K562 (cell line): ENCODE measurements around the gene CEP170. TPM values are rescaled to one million over a fixed set of nuclear protein-coding genes. Genes with fewer than 3 reads are reported as not detected.
A peak's percentile ranks its signal among the peaks of the same experiment; 100 is the strongest.

Experiments
- HEY1 ChIP-seq: fragments of 250-450 bp; sonication (Bioruptor Pico); IDR thresholded peaks from 2 replicates; pipeline ENCODE4 v1.5.0; 2020; ENCODE audit warnings: mild to moderate bottlenecking, moderate library complexity, borderline replicate concordance
- NUFIP1 ChIP-seq: fragments of 450-650 bp; IDR thresholded peaks from 2 replicates; pipeline ENCODE4 v1.6.1; 2018; ENCODE audit not compliant: partially characterized antibody
- SMARCB1 ChIP-seq: IDR thresholded peaks from 2 replicates; pipeline ENCODE4 v1.6.1; 2011; ENCODE audit warnings: improper control_type of control experiment, low read depth; ENCODE audit not compliant: insufficient read length
- SRSF1 ChIP-seq: fragments of 200-400 bp; formaldehyde crosslinking; IDR thresholded peaks from 2 replicates; pipeline ENCODE4 v1.6.1; 2017; ENCODE audit warnings: mild to moderate bottlenecking, low read depth, low read length, moderate library complexity
- TAF1 ChIP-seq: IDR thresholded peaks from 2 replicates; pipeline ENCODE4 v1.6.1; 2011; ENCODE audit warnings: mild to moderate bottlenecking, low read length, moderate library complexity; ENCODE audit not compliant: insufficient read depth, control insufficient read depth, severe bottlenecking; ENCODE audit errors: extremely low read depth
- TEAD1 ChIP-seq, 2 experiments: fragments of 450-650 bp in 1 of 2; sonication (generic) in 1 of 2; formaldehyde crosslinking; IDR thresholded peaks; 2 replicates each; pipeline versions ENCODE4 v1.4.0 to v1.8.0; 2020 to 2022; ENCODE audit warnings: mild to moderate bottlenecking in 2 of 2, missing genetic modification reagents in 1 of 2
- TEAD2 ChIP-seq: fragments of 450-650 bp; IDR thresholded peaks from 2 replicates; pipeline ENCODE4 v1.6.1; 2016; ENCODE audit warnings: missing genetic modification characterization, control low read depth, missing compliant biosample characterization
- ZNF324 ChIP-seq: fragments of 250-450 bp; sonication (Bioruptor Pico); IDR thresholded peaks from 2 replicates; pipeline ENCODE4 v1.4.0; 2020; ENCODE audit warnings: mild to moderate bottlenecking
- ZNF436 ChIP-seq: fragments of 250-450, 450-650 bp; sonication (Bioruptor Pico); formaldehyde crosslinking; IDR thresholded peaks from 2 replicates; pipeline ENCODE4 v1.7.0; 2020; ENCODE audit warnings: mild to moderate bottlenecking
- ZNF586 ChIP-seq: fragments of 450-650 bp; formaldehyde crosslinking; conservative IDR thresholded peaks from 2 replicates; pipeline ENCODE4 v1.4.0; 2020; ENCODE audit warnings: mild to moderate bottlenecking, moderate library complexity
- polyA plus RNA-seq, 8 experiments: library from polyadenylated mRNA; depleted of rRNA in 4 of 8; stranded (reverse) in 5 of 8; unstranded in 3 of 8; fragments of >200 nt; fragmentation: Nextera tagmentation in 2 of 8; fragmentation: Illumina TruSeq in 1 of 8; extraction: Ambion mirVana in 2 of 8; extraction: Trizol in 1 of 8; gene quantifications; 2 replicates each; pipeline versions ENCODE4 v1.2.1 to v1.2.3, GENCODE V29; 2011 to 2014; ENCODE audit warnings: inconsistent platforms in 1 of 8, missing spikeins in 1 of 8
- total RNA-seq, 7 experiments: library from RNA; depleted of rRNA in 6 of 7; stranded (reverse); fragments of >200 nt in 6 of 7; fragmentation: Illumina TruSeq in 2 of 7; extraction: Trizol in 2 of 7; gene quantifications; 2 replicates each; pipeline versions ENCODE4 v1.2.1 to v1.2.3, GENCODE V29; 2011 to 2021; ENCODE audit warnings: low replicate concordance in 1 of 7
- TF ChIP-seq, protein P1 (sequence below), 2 experiments: fragments of 150-350 bp in 1 of 2; IDR thresholded peaks; 2 replicates each; pipeline ENCODE4 v1.6.1; 2012 to 2016; ENCODE audit warnings: low read depth in 2 of 2, low read length in 2 of 2, mild to moderate bottlenecking in 1 of 2, moderate library complexity in 1 of 2
- TF ChIP-seq, protein P2 (sequence below): fragments of 250-450 bp; sonication (Bioruptor Pico); IDR thresholded peaks from 2 replicates; pipeline ENCODE4 v1.5.0; 2020; ENCODE audit warnings: mild to moderate bottlenecking, borderline replicate concordance
- TF ChIP-seq, protein P3 (sequence below): fragments of 250-450 bp; sonication (Bioruptor Pico); IDR thresholded peaks from 2 replicates; pipeline ENCODE4 v1.5.0; 2021; ENCODE audit warnings: mild to moderate bottlenecking, moderate library complexity
- TF ChIP-seq, protein P4 (sequence below): fragments of 250-450 bp; sonication (Bioruptor Pico); IDR thresholded peaks from 2 replicates; pipeline ENCODE4 v1.8.0; 2022; ENCODE audit warnings: inconsistent platforms, mild to moderate bottlenecking, moderate library complexity, borderline replicate concordance

CEP170 gene
- total and polyA plus RNA-seq, 9 of the 15 experiments (the other 6 are each of a cell fraction or from before 2014, with no cell fraction given) = 22.6 to 110 (median 68.5) TPM

DNA sequence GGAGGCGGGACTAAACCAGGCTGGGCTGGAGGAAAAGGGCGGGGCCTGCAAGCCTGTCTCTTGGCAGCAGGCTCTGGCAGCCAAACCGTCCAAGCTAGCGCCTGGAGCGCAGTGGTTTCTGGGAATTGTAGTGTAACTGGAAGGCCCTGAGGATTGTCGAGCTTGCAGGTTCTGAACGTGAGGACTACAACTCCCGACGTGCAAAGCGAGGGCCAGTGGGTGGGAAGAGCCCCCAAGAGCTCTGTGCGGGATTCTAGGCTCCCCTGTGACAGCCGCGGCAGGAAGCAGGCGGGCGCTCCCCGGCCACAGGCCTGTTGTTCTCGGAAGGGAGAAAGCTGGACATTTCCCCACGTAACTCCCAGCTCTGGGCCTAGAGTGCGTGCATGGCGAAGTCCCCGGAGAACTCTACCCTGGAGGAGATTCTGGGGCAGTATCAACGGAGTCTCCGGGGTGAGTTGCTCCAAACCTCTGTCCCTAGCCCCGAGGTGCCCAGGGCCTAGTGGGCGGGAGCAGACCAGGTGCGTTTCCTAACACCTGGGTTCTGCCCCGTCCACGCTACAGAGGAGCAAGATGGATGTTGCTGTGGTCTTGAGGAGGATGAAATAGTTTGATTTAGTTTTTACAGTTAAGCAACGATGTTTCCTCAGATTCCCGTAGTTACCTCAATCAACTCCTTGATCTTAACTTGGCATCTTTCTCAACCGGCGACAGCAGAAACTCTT lies 871 bp upstream of the CEP170 start, which contains the start of gene SDCCAG8 (continued):
- no peak for TF ChIP-seq ZNF436 (CRISPR knock-in tag)
- no peak for TF ChIP-seq SRSF1
- TF ChIP-seq TEAD1 (CRISPR knock-in tag; IDR thresholded peaks at IDR 0.05) = peak in 1 of 2 experiments; percentile 61; a peak in 2 of 4 replicates
- TF ChIP-seq, protein P1, sequence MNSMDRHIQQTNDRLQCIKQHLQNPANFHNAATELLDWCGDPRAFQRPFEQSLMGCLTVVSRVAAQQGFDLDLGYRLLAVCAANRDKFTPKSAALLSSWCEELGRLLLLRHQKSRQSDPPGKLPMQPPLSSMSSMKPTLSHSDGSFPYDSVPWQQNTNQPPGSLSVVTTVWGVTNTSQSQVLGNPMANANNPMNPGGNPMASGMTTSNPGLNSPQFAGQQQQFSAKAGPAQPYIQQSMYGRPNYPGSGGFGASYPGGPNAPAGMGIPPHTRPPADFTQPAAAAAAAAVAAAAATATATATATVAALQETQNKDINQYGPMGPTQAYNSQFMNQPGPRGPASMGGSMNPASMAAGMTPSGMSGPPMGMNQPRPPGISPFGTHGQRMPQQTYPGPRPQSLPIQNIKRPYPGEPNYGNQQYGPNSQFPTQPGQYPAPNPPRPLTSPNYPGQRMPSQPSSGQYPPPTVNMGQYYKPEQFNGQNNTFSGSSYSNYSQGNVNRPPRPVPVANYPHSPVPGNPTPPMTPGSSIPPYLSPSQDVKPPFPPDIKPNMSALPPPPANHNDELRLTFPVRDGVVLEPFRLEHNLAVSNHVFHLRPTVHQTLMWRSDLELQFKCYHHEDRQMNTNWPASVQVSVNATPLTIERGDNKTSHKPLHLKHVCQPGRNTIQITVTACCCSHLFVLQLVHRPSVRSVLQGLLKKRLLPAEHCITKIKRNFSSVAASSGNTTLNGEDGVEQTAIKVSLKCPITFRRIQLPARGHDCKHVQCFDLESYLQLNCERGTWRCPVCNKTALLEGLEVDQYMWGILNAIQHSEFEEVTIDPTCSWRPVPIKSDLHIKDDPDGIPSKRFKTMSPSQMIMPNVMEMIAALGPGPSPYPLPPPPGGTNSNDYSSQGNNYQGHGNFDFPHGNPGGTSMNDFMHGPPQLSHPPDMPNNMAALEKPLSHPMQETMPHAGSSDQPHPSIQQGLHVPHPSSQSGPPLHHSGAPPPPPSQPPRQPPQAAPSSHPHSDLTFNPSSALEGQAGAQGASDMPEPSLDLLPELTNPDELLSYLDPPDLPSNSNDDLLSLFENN (IDR thresholded peaks at IDR 0.05; ENCODE audit: low read depth in 2 of 2, low read length in 2 of 2) = 0 out of 4 replicates have a peak, but pooled peaks of 1 of the 2 experiments have one; percentile 35
- TF ChIP-seq ZNF324 = 0 out of 2 replicates have a peak, but pooled peaks have one; percentile 33
- TF ChIP-seq TAF1 = peak; percentile 85
- no peak for TF ChIP-seq NUFIP1
- TF ChIP-seq SMARCB1 = no peak
- TF ChIP-seq HEY1 (CRISPR knock-in tag) = peak; percentile 79; the same call in 1 of the 2 replicates
- TF ChIP-seq, protein P2, sequence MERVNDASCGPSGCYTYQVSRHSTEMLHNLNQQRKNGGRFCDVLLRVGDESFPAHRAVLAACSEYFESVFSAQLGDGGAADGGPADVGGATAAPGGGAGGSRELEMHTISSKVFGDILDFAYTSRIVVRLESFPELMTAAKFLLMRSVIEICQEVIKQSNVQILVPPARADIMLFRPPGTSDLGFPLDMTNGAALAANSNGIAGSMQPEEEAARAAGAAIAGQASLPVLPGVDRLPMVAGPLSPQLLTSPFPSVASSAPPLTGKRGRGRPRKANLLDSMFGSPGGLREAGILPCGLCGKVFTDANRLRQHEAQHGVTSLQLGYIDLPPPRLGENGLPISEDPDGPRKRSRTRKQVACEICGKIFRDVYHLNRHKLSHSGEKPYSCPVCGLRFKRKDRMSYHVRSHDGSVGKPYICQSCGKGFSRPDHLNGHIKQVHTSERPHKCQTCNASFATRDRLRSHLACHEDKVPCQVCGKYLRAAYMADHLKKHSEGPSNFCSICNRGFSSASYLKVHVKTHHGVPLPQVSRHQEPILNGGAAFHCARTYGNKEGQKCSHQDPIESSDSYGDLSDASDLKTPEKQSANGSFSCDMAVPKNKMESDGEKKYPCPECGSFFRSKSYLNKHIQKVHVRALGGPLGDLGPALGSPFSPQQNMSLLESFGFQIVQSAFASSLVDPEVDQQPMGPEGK (CRISPR knock-in tag) = 0 out of 2 replicates have a peak, but pooled peaks have one; percentile 61
- TF ChIP-seq, protein P3, sequence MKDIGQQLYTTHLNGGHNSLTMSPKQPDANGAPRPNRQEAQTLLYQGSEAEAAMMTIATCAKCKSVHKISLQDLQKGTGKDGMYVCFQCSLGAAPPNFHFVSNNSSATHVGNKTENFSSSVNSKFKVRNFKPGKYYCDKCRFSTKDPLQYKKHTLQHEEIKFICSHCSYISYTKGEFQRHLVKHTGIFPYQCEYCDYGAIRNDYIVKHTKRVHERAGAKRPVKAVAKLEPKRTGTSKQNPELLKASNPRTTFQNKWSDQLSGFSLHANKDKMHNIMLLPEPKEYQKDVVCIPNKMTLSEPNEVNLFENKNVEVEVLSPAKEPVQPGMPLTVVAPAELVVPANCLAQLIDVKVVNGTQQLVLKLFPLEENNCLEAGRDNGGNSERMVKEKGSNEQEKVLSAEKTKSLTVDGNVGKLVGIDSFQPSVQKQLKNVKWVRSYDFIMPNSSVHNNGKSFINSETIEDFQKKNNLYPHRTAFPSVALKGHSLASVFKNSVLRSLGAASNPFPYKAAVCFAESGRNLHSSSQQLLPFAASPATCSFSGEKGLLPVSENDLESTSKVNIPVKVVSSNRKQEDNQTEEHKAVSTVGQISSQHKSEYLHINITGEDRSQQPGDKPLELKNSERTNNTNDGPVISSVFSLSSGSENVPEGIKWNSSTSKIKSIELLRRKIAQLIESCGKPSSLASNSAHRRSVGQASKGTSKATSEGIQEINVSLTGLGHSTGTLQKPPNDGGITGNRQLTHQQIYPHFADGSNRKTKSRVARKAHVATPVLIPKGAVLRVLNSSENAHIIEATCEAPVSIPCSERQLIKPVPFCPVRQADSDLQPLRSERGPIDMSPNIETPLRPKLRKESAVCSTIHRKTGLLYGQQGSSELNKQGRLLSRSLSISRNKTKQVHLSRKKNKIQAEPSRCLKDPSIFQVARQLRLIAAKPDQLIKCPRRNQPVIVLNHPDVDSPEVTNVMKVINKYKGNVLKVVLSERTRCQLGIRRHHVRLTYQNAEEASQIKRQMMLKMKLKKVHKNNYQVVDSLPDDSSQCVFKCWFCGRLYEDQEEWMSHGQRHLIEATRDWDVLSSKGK (CRISPR knock-in tag) = no peak
- TF ChIP-seq ZNF586 (CRISPR knock-in tag) = no peak
- TF ChIP-seq, protein P4, sequence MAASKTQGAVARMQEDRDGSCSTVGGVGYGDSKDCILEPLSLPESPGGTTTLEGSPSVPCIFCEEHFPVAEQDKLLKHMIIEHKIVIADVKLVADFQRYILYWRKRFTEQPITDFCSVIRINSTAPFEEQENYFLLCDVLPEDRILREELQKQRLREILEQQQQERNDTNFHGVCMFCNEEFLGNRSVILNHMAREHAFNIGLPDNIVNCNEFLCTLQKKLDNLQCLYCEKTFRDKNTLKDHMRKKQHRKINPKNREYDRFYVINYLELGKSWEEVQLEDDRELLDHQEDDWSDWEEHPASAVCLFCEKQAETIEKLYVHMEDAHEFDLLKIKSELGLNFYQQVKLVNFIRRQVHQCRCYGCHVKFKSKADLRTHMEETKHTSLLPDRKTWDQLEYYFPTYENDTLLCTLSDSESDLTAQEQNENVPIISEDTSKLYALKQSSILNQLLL = no peak
- no peak for TF ChIP-seq TEAD2
